Eye (tissue), 1 donor: ENCODE data around the gene ITGAD.

Experiments used
- DNase-seq: peaks from one replicate; pipeline ENCODE4 v3.0.0-alpha.2; 2015

The ITGAD gene

GRCh38 chr16:31367853-31368252 is 25.3 kb upstream of the ITGAD start:
- DNase-seq, result no peak

GRCh38 chr16:31371008-31371407 is 22.1 kb upstream of the ITGAD start:
- DNase-seq, result no peak

DNA sequence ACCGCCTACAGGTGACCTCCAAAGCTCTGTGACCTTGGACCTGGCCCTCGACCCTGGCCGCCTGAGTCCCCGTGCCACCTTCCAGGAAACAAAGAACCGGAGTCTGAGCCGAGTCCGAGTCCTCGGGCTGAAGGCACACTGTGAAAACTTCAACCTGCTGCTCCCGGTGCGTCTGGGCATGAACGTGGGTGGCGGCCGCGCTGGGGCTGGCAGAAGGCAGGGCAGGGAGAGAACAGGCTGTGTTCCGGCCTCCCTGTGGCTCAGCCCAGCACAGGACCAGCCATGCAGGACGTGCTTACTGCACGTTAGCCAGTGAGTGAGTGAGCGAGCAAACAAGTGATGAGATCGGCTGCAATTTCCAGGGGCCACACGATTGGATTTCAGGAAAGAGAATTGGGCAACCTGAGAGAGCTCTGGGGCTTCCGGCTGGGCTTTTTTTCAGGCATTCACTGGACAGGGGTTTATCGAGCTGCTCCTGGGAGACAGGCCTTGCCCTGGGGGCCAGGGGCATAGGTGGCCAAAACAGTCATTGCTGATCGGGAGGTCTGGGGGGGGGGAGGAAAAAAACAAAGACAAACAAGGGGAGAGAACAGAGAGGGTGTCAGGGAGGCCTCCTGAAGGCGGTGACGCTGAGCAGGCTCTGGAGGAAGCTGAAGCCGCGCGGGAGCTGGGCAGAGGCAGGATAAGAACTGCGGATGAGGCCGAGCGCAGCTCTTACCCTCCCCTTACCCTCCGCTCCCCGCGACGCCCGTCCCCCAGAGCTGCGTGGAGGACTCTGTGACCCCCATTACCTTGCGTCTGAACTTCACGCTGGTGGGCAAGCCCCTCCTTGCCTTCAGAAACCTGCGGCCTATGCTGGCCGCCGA is 21.3 kb upstream of the ITGAD start:
- DNase-seq, result no peak

DNA sequence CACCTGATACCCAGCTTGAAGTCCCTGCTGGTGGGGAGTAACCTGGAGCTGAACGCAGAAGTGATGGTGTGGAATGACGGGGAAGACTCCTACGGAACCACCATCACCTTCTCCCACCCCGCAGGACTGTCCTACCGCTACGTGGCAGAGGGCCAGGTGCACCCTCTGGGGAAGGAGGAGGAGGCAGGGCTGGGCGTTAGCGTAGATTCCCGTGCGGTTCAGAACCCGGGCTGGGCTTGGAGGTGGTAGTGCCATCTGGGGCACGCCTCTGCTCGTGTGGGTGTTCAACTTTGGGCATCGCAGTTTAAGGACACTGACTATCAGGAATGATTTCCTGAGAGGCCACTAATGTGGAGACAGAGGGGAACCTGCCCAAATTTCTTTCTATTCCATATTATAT is 19.9 kb upstream of the ITGAD start:
- DNase-seq, result no peak

DNA sequence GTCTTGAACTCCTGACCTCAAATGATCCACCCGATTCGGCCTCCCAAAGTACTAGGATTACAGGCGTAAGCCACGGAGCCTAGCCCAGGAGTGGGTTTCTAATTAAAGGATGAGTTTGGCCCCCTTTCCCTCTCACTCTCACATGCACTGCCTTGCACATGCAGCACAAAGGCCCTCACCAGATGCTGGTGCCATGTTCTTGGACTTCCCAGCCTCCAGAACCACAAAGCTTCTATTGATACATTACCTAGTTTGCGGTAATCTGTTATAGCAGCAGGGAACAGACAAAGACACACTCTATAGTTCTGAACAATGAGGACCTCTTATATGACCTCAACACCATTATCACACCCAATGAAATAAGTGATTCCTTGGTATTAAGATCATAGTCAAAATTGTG is 17.9 kb upstream of the ITGAD start:
- no peak for DNase-seq

- no peak for DNase-seq
Observed at GRCh38 chr16:31376705-31377104, 16.4 kb upstream of the ITGAD start.

- no peak for DNase-seq
Observed at GRCh38 chr16:31377210-31377903, 15.8 kb upstream of the ITGAD start.

- DNase-seq, result peak; percentile 4
Observed at GRCh38 chr16:31380201-31380600, 12.9 kb upstream of the ITGAD start.

DNA sequence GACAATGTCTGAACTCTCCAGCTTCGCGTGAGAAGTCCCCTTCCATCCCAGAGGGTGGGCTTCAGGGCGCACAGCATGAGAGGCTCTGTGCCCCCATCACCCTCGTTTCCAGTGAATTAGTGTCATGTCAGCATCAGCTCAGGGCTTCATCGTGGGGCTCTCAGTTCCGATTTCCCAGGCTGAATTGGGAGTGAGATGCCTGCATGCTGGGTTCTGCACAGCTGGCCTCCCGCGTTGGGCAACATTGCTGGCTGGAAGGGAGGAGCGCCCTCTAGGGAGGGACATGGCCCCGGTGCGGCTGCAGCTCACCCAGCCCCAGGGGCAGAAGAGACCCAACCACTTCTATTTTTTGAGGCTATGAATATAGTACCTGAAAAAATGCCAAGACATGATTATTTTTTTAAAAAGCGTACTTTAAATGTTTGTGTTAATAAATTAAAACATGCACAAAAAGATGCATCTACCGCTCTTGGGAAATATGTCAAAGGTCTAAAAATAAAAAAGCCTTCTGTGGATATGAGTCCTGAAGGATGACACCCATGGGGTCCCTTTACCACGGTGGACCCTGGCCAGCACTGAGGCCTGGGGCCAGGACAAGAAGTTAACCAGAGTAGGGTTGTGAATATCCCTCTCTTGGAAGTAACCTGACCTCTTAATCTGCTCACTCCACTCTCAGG is 10.5 kb upstream of the ITGAD start:
- DNase-seq, result peak; percentile 72

- DNase-seq, result no peak
Observed at GRCh38 chr16:31385680-31386079, 7.5 kb upstream of the ITGAD start.

GRCh38 chr16:31386157-31386984 is 6.8 kb upstream of the ITGAD start:
- no peak for DNase-seq

DNA sequence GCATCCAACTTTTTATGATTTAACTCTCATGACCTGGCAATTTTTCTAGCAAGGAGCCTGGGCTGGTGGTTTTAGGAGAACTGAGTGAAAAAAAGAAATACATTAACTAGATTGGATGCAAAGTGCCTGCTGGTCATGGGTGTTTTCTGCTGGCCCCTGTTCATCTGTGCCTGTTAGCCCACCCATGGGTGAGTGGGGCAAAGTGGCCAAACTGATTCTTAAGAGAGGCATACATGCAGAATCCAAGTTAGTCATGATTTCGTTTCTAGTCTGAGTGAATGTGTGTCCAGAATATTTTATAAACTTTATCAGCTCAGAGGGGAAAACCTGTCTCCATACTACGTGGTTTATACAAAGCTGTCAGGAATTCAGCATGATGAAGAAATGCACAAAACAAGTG is 4.6 kb upstream of the ITGAD start:
- no peak for DNase-seq

GRCh38 chr16:31390504-31391041 is 2.6 kb upstream of the ITGAD start:
- DNase-seq, result no peak

DNA sequence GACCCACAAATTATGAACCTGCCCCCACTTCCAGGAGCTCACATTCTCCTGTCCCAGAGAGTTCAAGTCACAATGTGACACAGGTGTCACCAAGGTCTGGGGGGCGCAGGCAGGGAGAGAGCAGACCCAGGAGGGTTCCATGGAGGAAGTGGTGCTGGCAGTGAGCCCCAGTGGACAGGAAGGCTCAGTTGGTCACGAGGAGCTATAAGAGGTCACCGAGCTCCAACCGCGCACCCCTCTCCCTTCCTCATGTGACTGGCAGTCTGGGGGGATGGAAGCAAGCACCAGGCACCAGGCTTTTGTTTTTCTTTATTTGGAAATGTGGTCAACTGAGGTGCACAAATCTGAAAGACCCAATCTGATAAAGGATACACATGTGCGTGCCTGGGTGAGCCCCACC is 2.5 kb downstream of the ITGAD start:
- no peak for DNase-seq

GRCh38 chr16:31397096-31397660 is 4.0 kb downstream of the ITGAD start:
- DNase-seq, result no peak

DNA sequence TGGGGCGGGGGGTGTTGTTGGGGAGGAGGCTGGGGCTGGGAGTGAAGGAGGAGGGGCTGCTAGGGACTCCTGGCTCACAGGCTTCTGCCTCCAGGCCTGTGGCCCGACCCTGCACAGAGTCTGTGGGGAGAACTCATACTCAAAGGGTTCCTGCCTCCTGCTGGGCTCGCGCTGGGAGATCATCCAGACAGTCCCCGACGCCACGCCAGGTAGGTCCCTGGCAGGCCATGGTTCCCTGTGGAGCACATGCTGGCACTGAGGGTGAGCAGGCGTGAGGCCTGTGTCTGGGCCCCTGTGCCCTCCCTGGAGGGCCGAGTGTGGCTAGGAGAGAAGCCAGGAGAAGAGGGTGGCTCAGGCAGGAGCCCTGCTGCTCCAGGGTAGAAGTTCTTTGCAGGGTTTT is 4.6 kb downstream of the ITGAD start:
- DNase-seq, result no peak

GRCh38 chr16:31400191-31400590 is 7.1 kb downstream of the ITGAD start:
- no peak for DNase-seq

DNA sequence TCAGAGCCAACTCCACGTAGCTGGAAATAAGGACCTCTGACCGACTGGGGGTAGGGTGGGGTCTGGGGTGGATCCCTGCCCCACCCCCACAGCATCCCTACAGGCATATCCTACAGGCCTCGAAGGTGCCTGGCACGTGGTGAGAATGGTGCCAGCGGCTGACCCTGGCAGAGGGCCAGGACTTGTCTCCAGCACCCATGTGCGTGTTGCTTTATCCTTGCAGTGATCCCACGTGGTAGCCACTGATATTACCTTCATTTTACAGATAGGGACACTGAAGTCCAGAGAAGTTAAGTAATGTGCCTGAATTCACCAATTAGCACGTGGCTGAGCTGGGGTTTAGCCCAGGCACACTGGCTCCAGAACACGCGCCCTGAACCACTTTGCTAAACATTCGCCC is 8.3 kb downstream of the ITGAD start:
- no peak for DNase-seq

DNA sequence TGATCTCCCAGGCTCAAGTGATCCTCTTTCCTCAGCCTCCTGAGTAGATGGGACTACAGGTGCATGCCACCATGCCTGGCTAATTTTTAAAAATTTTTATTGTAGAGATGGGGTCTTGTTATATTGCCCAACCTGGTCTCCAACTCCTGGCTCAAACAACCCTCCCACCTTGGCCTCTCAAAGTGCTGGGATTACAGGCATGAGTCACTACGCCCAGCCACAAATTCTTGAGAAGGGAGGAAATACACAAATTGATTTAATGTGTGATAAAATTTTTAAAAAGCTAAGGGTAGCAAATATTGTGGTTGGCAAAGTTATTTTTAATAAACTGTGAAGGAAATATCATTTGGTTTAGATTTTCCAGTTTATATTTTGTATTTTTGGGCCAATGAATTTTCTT is 9.6 kb downstream of the ITGAD start:
- DNase-seq, result no peak

- no peak for DNase-seq
Observed at GRCh38 chr16:31403590-31404352, 10.6 kb downstream of the ITGAD start.

DNA sequence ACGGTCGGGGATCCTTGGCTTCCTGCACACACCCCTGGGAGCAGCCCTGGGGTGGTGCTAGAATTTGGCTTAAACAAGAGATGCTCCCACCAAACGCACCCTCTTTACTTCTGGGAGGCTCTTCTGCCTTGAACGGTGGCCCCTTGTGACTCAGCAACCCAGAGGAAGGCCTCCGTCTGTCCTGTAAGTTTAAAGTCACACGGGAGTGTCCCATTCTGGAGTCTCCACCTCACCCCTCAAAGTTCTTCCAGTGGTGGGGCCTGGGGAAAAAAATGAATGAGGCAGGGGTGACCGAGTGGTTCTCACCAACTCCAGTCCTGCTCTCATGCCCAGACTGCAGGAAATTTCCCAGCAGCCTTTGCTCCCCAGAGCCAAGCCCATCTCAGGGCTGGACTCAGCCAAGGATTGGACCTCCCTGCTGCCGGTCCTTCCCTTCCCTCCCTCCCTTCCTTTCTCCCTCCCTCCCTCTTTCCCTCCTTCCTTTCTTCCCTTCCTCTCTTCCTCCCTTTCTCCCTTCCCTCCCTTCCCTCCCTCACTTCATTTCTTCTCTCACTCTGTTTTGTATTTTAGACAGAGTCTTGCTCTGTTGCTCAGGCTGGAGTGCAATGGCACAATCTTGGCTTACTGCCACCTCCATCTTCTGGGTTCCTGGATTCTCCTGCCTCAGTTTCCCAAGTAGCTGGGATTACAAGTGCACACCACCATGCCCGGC is 11.4 kb downstream of the ITGAD start:
- DNase-seq, result no peak
